GM19193 (cell line): Measurements from ENCODE around the gene CAPN10.

Source experiments
- POLR2A ChIP-seq: IDR thresholded peaks from 4 replicates; pipeline ENCODE4 v1.6.1; 2011; ENCODE audit not compliant: insufficient read depth, insufficient read length; ENCODE audit errors: extremely low read depth

The CAPN10 gene

DNA sequence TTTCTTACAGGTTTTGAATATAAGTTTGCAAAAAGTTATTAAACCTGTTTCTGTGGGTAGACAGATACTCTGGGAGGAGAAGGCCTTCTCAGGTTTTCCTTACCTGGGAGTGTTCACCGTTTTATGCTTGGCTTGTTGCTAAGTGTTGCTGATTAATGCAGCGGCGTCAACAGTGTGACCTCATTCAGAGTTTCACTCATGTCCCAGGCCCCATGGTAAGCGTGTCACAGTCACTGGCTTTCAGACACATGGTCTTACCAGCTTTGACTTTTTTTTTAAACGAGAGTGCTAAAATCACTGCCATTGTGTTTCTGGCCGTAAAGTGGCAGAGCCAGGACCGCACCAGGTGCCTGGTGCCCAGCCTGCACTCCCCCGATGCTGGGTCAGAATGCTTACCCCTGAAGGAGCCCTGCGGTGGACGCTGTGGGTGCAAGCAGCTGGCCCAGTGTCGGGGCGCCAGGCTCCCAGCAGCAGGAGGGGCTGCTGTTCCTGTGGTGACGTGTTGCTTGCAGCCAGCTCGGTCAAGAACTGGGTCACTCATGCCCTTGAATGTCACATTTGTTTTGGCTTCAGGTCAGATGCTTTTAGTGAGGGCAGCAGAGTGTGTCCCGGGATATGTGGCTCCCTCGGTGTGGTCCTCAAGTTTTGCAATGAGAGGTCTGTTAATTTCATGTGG is 3.5 kb downstream of the CAPN10 start:
- TF ChIP-seq POLR2A: no peak

DNA sequence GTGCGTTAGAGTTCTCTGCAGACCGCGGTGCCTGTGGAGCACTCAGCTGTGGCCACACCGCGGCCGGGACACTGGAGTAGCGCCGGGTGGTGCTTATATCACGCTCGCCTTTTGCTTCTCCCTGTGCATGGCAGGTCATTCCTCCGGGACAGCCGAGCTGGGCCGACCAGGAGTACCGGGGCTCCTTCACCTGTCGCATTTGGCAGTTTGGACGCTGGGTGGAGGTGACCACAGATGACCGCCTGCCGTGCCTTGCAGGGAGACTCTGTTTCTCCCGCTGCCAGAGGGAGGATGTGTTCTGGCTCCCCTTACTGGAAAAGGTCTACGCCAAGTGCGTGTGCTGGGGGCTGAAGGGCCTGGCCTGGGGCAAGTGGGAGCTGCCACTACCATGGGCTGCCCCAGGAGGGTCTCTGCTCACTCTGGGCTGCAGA is 4.2 kb downstream of the CAPN10 start:
- TF ChIP-seq POLR2A: no peak

- no peak for TF ChIP-seq POLR2A
Observed at GRCh38 chr2:240591226-240591625, 4.7 kb downstream of the CAPN10 start.

- TF ChIP-seq POLR2A: no peak
Observed at GRCh38 chr2:240591784-240592183, 5.2 kb downstream of the CAPN10 start.

DNA sequence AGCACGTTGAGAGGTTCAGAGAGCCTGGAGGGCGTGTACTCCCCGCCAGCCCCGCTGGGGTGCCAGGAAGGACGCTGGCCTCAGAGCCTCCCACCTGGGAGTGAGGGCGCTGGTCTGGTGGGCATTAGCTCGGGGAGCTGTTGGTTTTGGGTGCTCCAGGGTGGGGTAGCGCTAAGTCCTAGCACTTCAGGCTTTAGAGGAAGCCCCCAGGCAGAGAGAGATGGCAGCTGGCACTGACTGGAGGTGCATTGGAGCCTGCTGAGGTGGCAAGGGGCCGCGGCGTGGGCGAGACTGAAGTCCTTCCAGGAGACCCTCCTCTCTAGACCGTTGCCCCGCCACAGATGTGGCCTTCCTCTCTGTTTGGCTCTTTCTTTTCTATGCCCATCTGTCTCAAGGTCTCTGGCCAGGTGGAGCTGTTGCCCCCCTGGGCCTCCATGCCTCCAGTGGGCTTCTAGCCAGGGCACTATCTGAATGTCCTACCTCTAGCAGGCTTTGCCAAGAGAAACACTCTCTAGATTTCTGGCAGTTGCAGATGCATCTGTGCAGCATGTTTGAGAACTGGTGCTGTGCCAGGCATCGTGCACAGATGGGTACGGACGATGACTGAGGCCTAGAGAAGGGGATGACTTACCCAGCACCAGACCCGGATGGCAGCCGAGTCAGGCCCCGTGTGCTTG is 6.6 kb downstream of the CAPN10 start:
- no peak for TF ChIP-seq POLR2A

GRCh38 chr2:240593703-240594451 is 7.3 kb downstream of the CAPN10 start:
- TF ChIP-seq POLR2A: no peak

DNA sequence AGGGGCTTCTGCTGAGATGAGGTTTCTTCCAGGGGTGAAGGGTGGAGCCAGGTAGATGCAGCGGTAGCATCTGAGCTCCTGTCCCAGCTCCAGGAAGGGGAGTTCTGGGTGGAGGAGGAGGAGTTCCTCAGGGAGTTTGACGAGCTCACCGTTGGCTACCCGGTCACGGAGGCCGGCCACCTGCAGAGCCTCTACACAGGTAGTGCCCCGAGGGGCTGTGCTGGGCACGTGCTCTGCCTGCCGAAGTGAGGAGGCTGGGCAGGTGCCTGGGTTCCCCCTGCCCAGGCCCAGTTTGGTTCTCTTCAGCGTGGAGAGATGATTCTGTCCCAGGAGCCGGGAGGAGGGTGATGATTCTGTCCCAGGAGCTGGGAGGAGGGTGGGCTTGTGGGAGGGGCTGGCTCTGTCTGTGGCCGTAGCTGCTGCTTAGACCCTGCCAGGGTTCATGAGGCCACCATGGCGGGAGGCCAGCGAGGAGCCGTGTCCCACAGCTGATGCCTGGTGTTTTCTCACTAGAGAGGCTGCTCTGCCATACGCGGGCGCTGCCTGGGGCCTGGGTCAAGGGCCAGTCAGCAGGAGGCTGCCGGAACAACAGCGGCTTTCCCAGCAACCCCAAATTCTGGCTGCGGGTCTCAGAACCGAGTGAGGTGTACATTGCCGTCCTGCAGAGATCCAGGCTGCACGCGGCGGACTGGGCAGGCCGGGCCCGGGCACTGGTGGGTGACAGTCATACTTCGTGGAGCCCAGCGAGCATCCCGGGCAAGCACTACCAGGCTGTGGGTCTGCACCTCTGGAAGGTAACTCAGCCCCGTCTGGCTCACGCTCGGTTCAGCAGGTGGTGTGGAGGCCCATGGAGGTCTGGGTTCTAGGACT is 8.2 kb downstream of the CAPN10 start:
- TF ChIP-seq POLR2A: no peak

- TF ChIP-seq POLR2A: no peak
Observed at GRCh38 chr2:240595381-240596079, 9.0 kb downstream of the CAPN10 start.

- no peak for TF ChIP-seq POLR2A
Observed at GRCh38 chr2:240596080-240596460, 9.5 kb downstream of the CAPN10 start.

DNA sequence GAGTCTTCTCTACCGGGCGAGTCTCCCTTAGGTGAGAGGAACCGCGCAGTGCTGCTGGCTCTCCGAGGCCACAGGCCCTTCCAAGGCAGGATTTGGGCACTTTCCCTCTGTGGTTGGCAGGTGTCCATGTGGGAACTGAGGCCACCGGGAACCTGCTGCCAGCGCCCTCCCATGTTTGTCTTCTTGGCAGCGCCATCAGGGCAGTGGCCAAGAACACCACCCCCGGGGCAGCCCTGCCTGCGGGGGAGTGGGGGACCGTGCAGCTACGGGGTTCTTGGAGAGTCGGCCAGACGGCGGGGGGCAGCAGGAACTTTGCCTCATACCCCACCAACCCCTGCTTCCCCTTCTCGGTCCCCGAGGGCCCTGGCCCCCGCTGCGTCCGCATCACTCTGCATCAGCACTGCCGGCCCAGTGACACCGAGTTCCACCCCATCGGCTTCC is 10.0 kb downstream of the CAPN10 start:
- no peak for TF ChIP-seq POLR2A

DNA sequence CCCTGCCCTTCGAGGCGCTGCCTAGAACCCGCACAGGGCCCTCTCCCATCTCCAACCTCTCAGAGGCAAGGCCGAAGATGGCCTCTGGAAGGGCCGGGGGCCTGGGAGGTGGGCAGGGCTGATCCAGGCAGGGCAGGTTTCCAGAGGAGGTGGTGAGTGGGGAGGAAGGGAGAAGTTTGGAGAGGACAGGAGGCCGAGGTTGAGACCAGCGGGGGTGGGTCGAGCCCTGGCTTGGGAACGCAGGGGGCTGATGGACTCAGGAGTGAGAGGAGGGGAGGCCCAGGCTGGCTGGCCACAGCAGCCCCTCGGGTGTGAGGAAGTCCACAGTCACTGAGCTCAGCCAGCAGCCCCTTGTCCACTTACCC is 10.5 kb downstream of the CAPN10 start:
- TF ChIP-seq POLR2A: no peak

DNA sequence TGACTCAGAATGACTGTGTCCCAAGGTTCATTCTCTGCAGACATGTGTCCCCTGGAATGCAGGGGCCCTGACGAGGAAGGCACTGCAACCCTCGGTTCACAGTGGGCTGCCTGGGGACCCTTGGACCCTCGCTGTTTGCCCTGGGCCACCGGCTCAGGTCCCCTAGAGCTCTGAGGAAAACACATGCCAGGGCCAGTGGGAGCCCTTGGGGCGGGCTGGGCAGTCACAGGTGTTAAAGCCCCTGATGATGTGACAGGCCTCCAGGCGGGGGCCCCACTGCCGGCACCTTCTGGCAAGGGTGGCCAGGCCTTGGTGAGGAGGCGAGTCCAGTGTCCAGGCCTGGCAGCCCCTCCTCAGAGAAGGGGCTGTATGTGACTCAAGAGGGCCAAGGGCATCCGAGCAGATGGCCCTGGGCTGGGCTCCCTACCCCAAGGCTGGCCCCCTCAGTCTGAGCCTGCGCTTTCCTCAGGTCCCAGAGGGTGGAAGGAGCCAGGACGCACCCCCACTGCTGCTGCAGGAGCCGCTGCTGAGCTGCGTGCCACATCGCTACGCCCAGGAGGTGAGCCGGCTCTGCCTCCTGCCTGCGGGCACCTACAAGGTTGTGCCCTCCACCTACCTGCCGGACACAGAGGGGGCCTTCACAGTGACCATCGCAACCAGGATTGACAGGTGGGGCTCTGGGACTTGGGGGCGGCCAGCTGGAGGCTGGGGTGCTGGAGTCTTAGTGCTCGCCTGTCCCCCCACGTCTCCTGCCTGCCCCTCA is 11.1 kb downstream of the CAPN10 start:
- no peak for TF ChIP-seq POLR2A

DNA sequence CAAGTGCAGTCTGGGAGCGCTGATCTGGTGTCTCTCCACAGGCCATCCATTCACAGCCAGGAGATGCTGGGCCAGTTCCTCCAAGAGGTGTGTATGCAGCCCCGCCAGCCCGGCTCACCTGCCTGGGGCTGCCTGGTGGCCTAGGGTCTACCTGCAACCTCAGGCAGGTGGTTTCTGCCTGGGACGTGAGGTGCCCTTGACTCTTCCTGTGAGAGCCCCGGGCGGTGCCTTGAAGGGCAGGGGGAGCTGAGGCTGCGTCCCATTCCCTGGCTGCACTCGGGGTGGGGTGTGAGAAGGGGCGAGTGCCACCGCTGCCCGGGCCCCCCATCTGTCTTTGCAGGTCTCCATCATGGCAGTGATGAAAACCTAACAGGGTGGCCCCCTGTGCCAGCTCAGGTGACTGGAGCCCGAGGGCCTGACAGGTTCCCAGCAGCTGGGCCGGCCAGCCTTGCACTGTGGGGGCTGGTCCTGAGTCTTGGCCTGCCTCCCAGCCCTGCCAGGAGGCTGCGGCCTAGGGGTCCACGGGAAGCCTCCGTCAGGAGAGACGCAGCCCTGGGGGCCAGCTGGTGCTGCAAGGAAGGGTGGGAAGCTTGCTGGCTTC is 11.9 kb downstream of the CAPN10 start:
- TF ChIP-seq POLR2A: no peak

DNA sequence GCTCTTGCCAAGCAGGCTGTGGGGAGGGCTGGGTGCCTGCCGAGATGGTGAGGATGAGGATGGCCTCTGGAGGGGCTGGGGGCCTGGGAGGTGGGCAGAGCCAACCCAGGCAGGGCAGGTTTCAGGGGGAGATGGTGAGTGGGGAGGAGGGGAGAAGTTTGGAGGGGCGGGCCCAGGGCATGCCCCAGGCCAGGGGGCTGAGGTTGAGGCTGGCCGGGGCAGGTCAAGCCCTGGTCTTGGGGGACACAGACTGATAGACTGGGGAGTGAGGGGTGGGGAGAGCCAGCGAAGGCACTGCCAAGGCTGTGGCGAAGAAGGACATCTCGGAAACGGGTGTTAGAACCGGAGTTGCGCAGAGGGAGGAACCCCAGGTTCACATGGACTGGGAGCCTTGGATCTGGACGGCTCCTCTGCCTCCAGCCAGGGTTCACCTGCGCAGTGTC is 12.6 kb downstream of the CAPN10 start:
- no peak for TF ChIP-seq POLR2A

GRCh38 chr2:240600451-240600961 is 14.0 kb downstream of the CAPN10 start:
- TF ChIP-seq POLR2A: no peak
